A549 (cell line): ENCODE data around the gene KRTAP1-4. TPM values are rescaled to one million over a fixed set of nuclear protein-coding genes. Genes with fewer than 3 reads are reported as not detected.
"Not testable (repeated sequence)": the region's sequence is repeated elsewhere in the genome, so short reads cannot be mapped to it uniquely, and the experiment has no call there.

Source experiments
- ATAC-seq, 2 experiments: fragments of 200-7000 bp in 1 of 2; fragments of >200 bp in 1 of 2; cut with Nextera tagmentation in 1 of 2; cut with Tn5 transposase in 1 of 2; 3 replicates each; pipeline versions ENCODE4 v1.8.0 to v1.9.1; 2018 to 2020; ENCODE audit warnings: mild to moderate bottlenecking in 1 of 2, moderate library complexity in 1 of 2
- CTCF ChIA-PET: fragments of 300-600 bp; sonication (Branson Sonifier 250); formaldehyde crosslinking; extraction: SDS; loops from one replicate; lab custom pipeline; 2021; ENCODE audit warnings: antibody characterized with exemption, inconsistent platforms; lab: Yijun Ruan, JAX
- POLR2A ChIA-PET: fragments of 350-600 bp; formaldehyde crosslinking; extraction: SDS; loops from one replicate; lab custom pipeline; 2021; ENCODE audit warnings: antibody characterized with exemption, inconsistent platforms; lab: Yijun Ruan, JAX
- DNase-seq, 2 experiments: peaks; one replicate each; pipeline versions ENCODE4 v3.0.0 to v3.0.0-alpha.2; 2011 to 2016; ENCODE audit warnings: low read depth in 1 of 2, low spot score in 1 of 2
- FAIRE-seq: peaks from 2 replicates; lab custom pipeline; 2011; peaks lifted over from hg19 to GRCh38; lab: Jason Lieb, UNC
- H3K27ac ChIP-seq, 2 experiments: fragments of >200 bp; sonication (Bioruptor Twin); formaldehyde crosslinking; 3 replicates each; pipeline ENCODE4 v1.5.1; 2016 to 2017
- H3K4me1 ChIP-seq: fragments of >200 bp; sonication (Bioruptor Twin); formaldehyde crosslinking; 3 replicates; pipeline ENCODE4 v1.6.1; 2016
- H3K4me2 ChIP-seq: fragments of >200 bp; sonication (Bioruptor Twin); formaldehyde crosslinking; 3 replicates; pipeline ENCODE4 v1.6.1; 2016
- H3K4me3 ChIP-seq: fragments of >200 bp; sonication (Bioruptor Twin); formaldehyde crosslinking; 3 replicates; pipeline ENCODE4 v1.5.1; 2016
- H3K9me3 ChIP-seq: fragments of >200 bp; sonication (Bioruptor Twin); formaldehyde crosslinking; 3 replicates; pipeline ENCODE4 v1.6.1; 2016
- ATOH8 ChIP-seq: fragments of 250-450 bp; sonication (Bioruptor Pico); IDR thresholded peaks from 2 replicates; pipeline ENCODE4 v1.5.0; 2020; ENCODE audit warnings: low read depth, mild to moderate bottlenecking, moderate library complexity
- CEBPB ChIP-seq, 2 experiments: fragments of >200 bp in 1 of 2; sonication (Bioruptor Twin) in 1 of 2; formaldehyde crosslinking in 1 of 2; IDR thresholded peaks; 2 replicates each; pipeline ENCODE4 v1.6.1; 2012 to 2016
- CHD4 ChIP-seq: fragments of 200-600 bp; sonication (generic); IDR thresholded peaks from 2 replicates; pipeline ENCODE4 v1.6.1; 2016; ENCODE audit warnings: antibody characterized with exemption, mild to moderate bottlenecking, borderline replicate concordance
- EHF ChIP-seq: fragments of 250-450 bp; sonication (Bioruptor Pico); IDR thresholded peaks from 2 replicates; pipeline ENCODE4 v1.5.0; 2020; ENCODE audit warnings: mild to moderate bottlenecking
- EHMT2 ChIP-seq: fragments of 200-600 bp; sonication (generic); IDR thresholded peaks from 2 replicates; pipeline ENCODE4 v1.6.1; 2016; ENCODE audit warnings: antibody characterized with exemption, low read depth, mild to moderate bottlenecking, moderate library complexity
- ELK1 ChIP-seq: fragments of 150-350 bp; IDR thresholded peaks from 2 replicates; pipeline ENCODE4 v1.6.1; 2014; ENCODE audit warnings: low read depth, mild to moderate bottlenecking, low read length
- ESRRA ChIP-seq: fragments of 150-350 bp; IDR thresholded peaks from 2 replicates; pipeline ENCODE4 v1.6.1; 2014; ENCODE audit warnings: mild to moderate bottlenecking, low read length, borderline replicate concordance
- FOSL2 ChIP-seq, 2 experiments: fragments of 450-650 bp in 1 of 2; fragments of >200 bp in 1 of 2; sonication (Bioruptor Twin) in 1 of 2; formaldehyde crosslinking; IDR thresholded peaks; 2 replicates each; pipeline versions ENCODE4 v1.5.0 to v1.6.1; 2016 to 2020; ENCODE audit warnings: mild to moderate bottlenecking in 1 of 2, moderate library complexity in 1 of 2
- HEYL ChIP-seq: fragments of 250-450 bp; sonication (Bioruptor Pico); IDR thresholded peaks from 2 replicates; pipeline ENCODE4 v1.8.0; 2021; ENCODE audit warnings: mild to moderate bottlenecking, moderate library complexity
- HOXB13 ChIP-seq: fragments of 250-450 bp; sonication (Bioruptor Pico); IDR thresholded peaks from 2 replicates; pipeline ENCODE4 v1.5.0; 2020; ENCODE audit warnings: low read depth, mild to moderate bottlenecking, moderate library complexity
- JUNB ChIP-seq: fragments of >200 bp; sonication (Bioruptor Twin); formaldehyde crosslinking; IDR thresholded peaks from 2 replicates; pipeline ENCODE4 v1.6.1; 2016
- KDM1A ChIP-seq: fragments of 200-600 bp; sonication (generic); IDR thresholded peaks from 2 replicates; pipeline ENCODE4 v1.6.1; 2016; ENCODE audit warnings: low read depth, mild to moderate bottlenecking
- MAFK ChIP-seq: fragments of 450-650 bp; IDR thresholded peaks from 2 replicates; pipeline ENCODE4 v1.6.1; 2014; ENCODE audit not compliant: partially characterized antibody
- MAX ChIP-seq: IDR thresholded peaks from 2 replicates; pipeline ENCODE4 v1.6.1; 2012
- MAZ ChIP-seq: fragments of 150-350 bp; IDR thresholded peaks from 2 replicates; pipeline ENCODE4 v1.6.1; 2014; ENCODE audit warnings: antibody characterized with exemption, low read depth, low read length, borderline replicate concordance
- NFE2L2 ChIP-seq: fragments of 150-350 bp; conservative IDR thresholded peaks from 2 replicates; pipeline ENCODE4 v1.6.1; 2014; ENCODE audit warnings: low read length
- NPAS2 ChIP-seq: fragments of 250-450 bp; sonication (Bioruptor Pico); IDR thresholded peaks from 2 replicates; pipeline ENCODE4 v1.8.0; 2022; ENCODE audit warnings: mild to moderate bottlenecking, moderate library complexity, borderline replicate concordance
- NR3C1 ChIP-seq: fragments of >200 bp; sonication (Bioruptor Twin); formaldehyde crosslinking; IDR thresholded peaks from 3 replicates; pipeline ENCODE4 v1.6.1; 2017
- PBX3 ChIP-seq: IDR thresholded peaks from 2 replicates; pipeline ENCODE4 v1.6.1; 2012
- RARB ChIP-seq: fragments of 250-450 bp; sonication (Bioruptor Pico); IDR thresholded peaks from 2 replicates; pipeline ENCODE4 v1.8.0; 2021; ENCODE audit warnings: mild to moderate bottlenecking, moderate library complexity
- SMC3 ChIP-seq: fragments of >200 bp; sonication (Bioruptor Twin); formaldehyde crosslinking; IDR thresholded peaks from 3 replicates; pipeline ENCODE4 v1.6.1; 2018; ENCODE audit warnings: inconsistent platforms
- TFCP2L1 ChIP-seq: fragments of 250-450 bp; sonication (Bioruptor Pico); IDR thresholded peaks from 2 replicates; pipeline ENCODE4 v1.5.0; 2021; ENCODE audit warnings: mild to moderate bottlenecking
- ZC3H11A ChIP-seq: fragments of 450-650 bp; IDR thresholded peaks from 2 replicates; pipeline ENCODE4 v1.6.1; 2014; ENCODE audit warnings: antibody characterized with exemption, mild to moderate bottlenecking
- ZNF302 ChIP-seq: fragments of 250-450 bp; sonication (Bioruptor Pico); IDR thresholded peaks from 2 replicates; pipeline ENCODE4 v1.9.0; 2021; ENCODE audit warnings: inconsistent platforms, mild to moderate bottlenecking, moderate library complexity
- WGBS: methylation state at CpG from one replicate; pipeline ENCODE4 v1.1.6; 2017; ENCODE audit errors: missing lambda C conversion rate; 5-methylcytosine and 5-hydroxymethylcytosine counted together
- polyA plus RNA-seq, 4 experiments: library from polyadenylated mRNA; depleted of rRNA in 3 of 4; stranded (reverse); fragments of >200 nt; fragmentation: RNase III in 1 of 4; extraction: RNeasy Plus Mini Kit Qiagen cat#74134 plus additional on column Dnase treatment in 1 of 4; gene quantifications; 2 replicates in 3 of 4; 3 replicates in 1 of 4; pipeline ENCODE4 v1.2.3, GENCODE V29; 2011 to 2017

KRTAP1-4 gene
- polyA plus RNA-seq, 2 of the 4 experiments (the other 2 are of a cell fraction) = not detected

- H3K4me2 ChIP-seq = peak overlapping the region; percentile 4; the same call in 2 of the 3 replicates
- H3K27ac ChIP-seq = no peak overlapping the region
- no peak overlapping the region for H3K4me3 ChIP-seq
- peaks cover 10% of the 10 kb centered on the region; the same call in 1 of the 3 replicates for H3K4me1 ChIP-seq
- WGBS = 8% methylated on average over 2 of the region's 2 CpGs
- DNase-seq (peak in 1 of 2 experiments; percentile 19), ATAC-seq (no peak; a peak in 1 of 6 replicates), FAIRE-seq (peak; percentile 78)
- POLR2A ChIA-PET = no interaction called here
- H3K9me3 ChIP-seq = no peaks in the 10 kb centered on the region
- CTCF ChIA-PET = interaction anchor here (1.4 kb wide), 1 partner anchor 9 kb away, joined by 3 read pairs; no protein-coding TSS in a partner anchor
- TF ChIP-seq PBX3 (no peak), MAX (no peak), MAZ (no peak), FOSL2 (IDR thresholded peaks at IDR 0.05) (no peak), FOSL2 (CRISPR knock-in tag; IDR thresholded peaks at IDR 0.05) (no peak), EHF (CRISPR knock-in tag) (no peak), ZC3H11A (no peak), CHD4 (no peak), ESRRA (no peak), RARB (CRISPR knock-in tag) (no peak), ZNF302 (CRISPR knock-in tag) (no peak), TFCP2L1 (CRISPR knock-in tag) (no peak), HEYL (CRISPR knock-in tag) (no peak), ATOH8 (CRISPR knock-in tag) (no peak)
- TF ChIP-seq, all 56 proteins: peak for 0
These were observed 19.1 kb upstream of the KRTAP1-4 start for GRCh38 chr17:41049110-41049509.

GRCh38 chr17:41048441-41048840 is 18.4 kb upstream of the KRTAP1-4 start:
- WGBS = 49% methylated on average over 7 of the region's 7 CpGs
- peak; percentile 38 to 39; a peak in 2 of 6 replicates for ATAC-seq
- peak overlapping the region; percentile 4; the same call in 2 of the 3 replicates for H3K4me2 ChIP-seq
- TF ChIP-seq ZNF302 (CRISPR knock-in tag) = no peak
- H3K4me1 ChIP-seq = peaks cover 10% of the 10 kb centered on the region; the same call in 1 of the 3 replicates
- H3K9me3 ChIP-seq = peaks cover 4% of the 10 kb centered on the region; the same call in 2 of the 3 replicates
- no peak for FAIRE-seq
- H3K27ac ChIP-seq = no peak overlapping the region
- POLR2A ChIA-PET = no interaction called here
- CTCF ChIA-PET = interaction anchor here (1.4 kb wide), 2 partner anchors 10 to 274 kb away, joined by 3 to 10 read pairs; no protein-coding TSS in a partner anchor
- no peak overlapping the region for H3K4me3 ChIP-seq
- no peak for DNase-seq

GRCh38 chr17:41046735-41047465 is 16.9 kb upstream of the KRTAP1-4 start, which contains the start of gene KRTAP2-1:
KRTAP2-1 (minus strand) TSS chr17:41047316; CDS start chr17:41047267, 49 bp downstream.
- 91% methylated on average over 5 of the region's 33 CpGs for WGBS
- H3K4me1 ChIP-seq, FAIRE-seq, H3K27ac ChIP-seq, DNase-seq, H3K4me2 ChIP-seq, H3K4me3 ChIP-seq, POLR2A ChIA-PET: not testable (repeated sequence)
- H3K9me3 ChIP-seq = peaks cover 11% of the 10 kb centered on the region; the same call in 2 of the 3 replicates
- peak in 1 of 2 experiments; percentile 50; a peak in 2 of 6 replicates for ATAC-seq
- CTCF ChIA-PET = interaction anchor here (1.4 kb wide), 1 partner anchor 276 kb away, joined by 10 read pairs; no protein-coding TSS in a partner anchor

GRCh38 chr17:41042953-41043352 is 13.0 kb upstream of the KRTAP1-4 start:
- Histone ChIP-seq H3K27ac (no peak overlapping the region), H3K4me2 (no peak overlapping the region), H3K4me1 (no peaks in the 10 kb centered on the region), H3K9me3 (peaks cover 11% of the 10 kb centered on the region; the same call in 2 of the 3 replicates), H3K4me3 (no peak overlapping the region)
- WGBS = 85% methylated on average over 1 of the region's 1 CpG
- ChIA-PET CTCF (no interaction called here), POLR2A (no interaction called here)
- FAIRE-seq (peak; percentile 81), DNase-seq (no peak), ATAC-seq (no peak)
- TF ChIP-seq SMC3 (no peak), HOXB13 (CRISPR knock-in tag) (no peak), PBX3 (no peak), MAFK (no peak), NPAS2 (no peak), NFE2L2 (no peak), JUNB (no peak), CHD4 (no peak), ELK1 (no peak), ZNF302 (CRISPR knock-in tag) (no peak), EHMT2 (no peak), TFCP2L1 (CRISPR knock-in tag) (no peak), NR3C1 (no peak), CEBPB (IDR thresholded peaks at IDR 0.05) (no peak), KDM1A (no peak)
